ENCODE data around the gene CELF5. TPM values are rescaled to one million over a fixed set of nuclear protein-coding genes. Genes with fewer than 3 reads are reported as not detected.

Gene CELF5
- total and polyA plus RNA-seq, 2 experiments from 2014 or later = 5.6 to 10.6 TPM

DNA sequence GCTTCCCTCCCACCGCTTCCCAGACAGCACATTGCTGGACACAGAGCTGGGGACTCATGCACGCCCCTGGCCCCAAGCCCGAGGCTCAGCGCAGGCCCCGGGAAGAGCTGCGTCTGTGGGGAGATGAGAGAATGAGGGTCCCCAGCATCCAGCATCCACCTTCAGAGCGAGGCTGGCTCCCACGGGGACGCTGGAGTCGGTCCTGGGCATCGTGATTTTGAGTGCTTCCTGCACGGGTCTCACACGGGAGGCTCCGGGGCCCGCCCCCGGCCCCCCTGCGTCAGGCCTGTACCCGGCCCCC lies 34.0 kb upstream of the CELF5 start (continued):
- TF ChIP-seq ETS1 (IDR thresholded peaks at IDR 0.05) (no peak), STAT1 (IDR thresholded peaks at IDR 0.05; ENCODE audit: unreplicated experiment) (no peak)
- TF ChIP-seq, protein P1, sequence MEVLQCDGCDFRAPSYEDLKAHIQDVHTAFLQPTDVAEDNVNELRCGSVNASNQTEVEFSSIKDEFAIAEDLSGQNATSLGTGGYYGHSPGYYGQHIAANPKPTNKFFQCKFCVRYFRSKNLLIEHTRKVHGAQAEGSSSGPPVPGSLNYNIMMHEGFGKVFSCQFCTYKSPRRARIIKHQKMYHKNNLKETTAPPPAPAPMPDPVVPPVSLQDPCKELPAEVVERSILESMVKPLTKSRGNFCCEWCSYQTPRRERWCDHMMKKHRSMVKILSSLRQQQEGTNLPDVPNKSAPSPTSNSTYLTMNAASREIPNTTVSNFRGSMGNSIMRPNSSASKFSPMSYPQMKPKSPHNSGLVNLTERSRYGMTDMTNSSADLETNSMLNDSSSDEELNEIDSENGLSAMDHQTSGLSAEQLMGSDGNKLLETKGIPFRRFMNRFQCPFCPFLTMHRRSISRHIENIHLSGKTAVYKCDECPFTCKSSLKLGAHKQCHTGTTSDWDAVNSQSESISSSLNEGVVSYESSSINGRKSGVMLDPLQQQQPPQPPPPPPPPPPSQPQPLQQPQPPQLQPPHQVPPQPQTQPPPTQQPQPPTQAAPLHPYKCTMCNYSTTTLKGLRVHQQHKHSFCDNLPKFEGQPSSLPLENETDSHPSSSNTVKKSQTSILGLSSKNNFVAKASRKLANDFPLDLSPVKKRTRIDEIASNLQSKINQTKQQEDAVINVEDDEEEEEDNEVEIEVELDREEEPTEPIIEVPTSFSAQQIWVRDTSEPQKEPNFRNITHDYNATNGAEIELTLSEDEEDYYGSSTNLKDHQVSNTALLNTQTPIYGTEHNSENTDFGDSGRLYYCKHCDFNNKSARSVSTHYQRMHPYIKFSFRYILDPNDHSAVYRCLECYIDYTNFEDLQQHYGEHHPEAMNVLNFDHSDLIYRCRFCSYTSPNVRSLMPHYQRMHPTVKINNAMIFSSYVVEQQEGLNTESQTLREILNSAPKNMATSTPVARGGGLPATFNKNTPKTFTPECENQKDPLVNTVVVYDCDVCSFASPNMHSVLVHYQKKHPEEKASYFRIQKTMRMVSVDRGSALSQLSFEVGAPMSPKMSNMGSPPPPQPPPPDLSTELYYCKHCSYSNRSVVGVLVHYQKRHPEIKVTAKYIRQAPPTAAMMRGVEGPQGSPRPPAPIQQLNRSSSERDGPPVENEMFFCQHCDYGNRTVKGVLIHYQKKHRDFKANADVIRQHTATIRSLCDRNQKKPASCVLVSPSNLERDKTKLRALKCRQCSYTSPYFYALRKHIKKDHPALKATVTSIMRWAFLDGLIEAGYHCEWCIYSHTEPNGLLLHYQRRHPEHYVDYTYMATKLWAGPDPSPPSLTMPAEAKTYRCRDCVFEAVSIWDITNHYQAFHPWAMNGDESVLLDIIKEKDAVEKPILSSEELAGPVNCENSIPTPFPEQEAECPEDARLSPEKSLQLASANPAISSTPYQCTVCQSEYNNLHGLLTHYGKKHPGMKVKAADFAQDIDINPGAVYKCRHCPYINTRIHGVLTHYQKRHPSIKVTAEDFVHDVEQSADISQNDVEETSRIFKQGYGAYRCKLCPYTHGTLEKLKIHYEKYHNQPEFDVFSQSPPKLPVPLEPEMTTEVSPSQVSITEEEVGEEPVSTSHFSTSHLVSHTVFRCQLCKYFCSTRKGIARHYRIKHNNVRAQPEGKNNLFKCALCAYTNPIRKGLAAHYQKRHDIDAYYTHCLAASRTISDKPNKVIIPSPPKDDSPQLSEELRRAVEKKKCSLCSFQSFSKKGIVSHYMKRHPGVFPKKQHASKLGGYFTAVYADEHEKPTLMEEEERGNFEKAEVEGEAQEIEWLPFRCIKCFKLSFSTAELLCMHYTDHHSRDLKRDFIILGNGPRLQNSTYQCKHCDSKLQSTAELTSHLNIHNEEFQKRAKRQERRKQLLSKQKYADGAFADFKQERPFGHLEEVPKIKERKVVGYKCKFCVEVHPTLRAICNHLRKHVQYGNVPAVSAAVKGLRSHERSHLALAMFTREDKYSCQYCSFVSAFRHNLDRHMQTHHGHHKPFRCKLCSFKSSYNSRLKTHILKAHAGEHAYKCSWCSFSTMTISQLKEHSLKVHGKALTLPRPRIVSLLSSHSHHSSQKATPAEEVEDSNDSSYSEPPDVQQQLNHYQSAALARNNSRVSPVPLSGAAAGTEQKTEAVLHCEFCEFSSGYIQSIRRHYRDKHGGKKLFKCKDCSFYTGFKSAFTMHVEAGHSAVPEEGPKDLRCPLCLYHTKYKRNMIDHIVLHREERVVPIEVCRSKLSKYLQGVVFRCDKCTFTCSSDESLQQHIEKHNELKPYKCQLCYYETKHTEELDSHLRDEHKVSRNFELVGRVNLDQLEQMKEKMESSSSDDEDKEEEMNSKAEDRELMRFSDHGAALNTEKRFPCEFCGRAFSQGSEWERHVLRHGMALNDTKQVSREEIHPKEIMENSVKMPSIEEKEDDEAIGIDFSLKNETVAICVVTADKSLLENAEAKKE (CRISPR knock-in tag; IDR thresholded peaks at IDR 0.05) = no peak

- Mint-ChIP-seq H3K36me3 (ENCODE audit: low read depth) (peaks cover 18% of the 10 kb centered on the region), H3K4me1 (peaks cover 22% of the 10 kb centered on the region), H3K9me3 (no peaks in the 10 kb centered on the region; the same call in 2 of the 3 replicates), H3K27ac (no peak overlapping the region), H3K27me3 (ENCODE audit: insufficient read depth, low read depth, poor library complexity) (peaks cover 9% of the 10 kb centered on the region), H3K4me3 (no peak overlapping the region; the same call in 2 of the 3 replicates)
- Histone ChIP-seq H3K9me2 (ENCODE audit: insufficient read depth) (no peaks in the 10 kb centered on the region), H3F3A (replicated peaks; ENCODE audit: low read depth) (no peaks in the 10 kb centered on the region), H2AFZ (no peak overlapping the region), H3K27me3 (ENCODE audit: insufficient read depth) (no peaks in the 10 kb centered on the region), H4K20me1 (replicated peaks; ENCODE audit: insufficient read depth) (peaks cover 16% of the 10 kb centered on the region), H3K27ac (ENCODE audit: low read depth) (no peak overlapping the region), H3K4me2 (no peak overlapping the region), H3K79me2 (replicated peaks; ENCODE audit: insufficient read depth) (peaks cover 68% of the 10 kb centered on the region), H3K36me3 (ENCODE audit: insufficient read depth) (no peaks in the 10 kb centered on the region; the same call in 1 of the 2 replicates), H3K4me3 (no peak overlapping the region), H3K4me1 (ENCODE audit: insufficient read depth) (peaks cover 6% of the 10 kb centered on the region; the same call in 1 of the 2 replicates)
- ATAC-seq (no peak), DNase-seq (ENCODE audit: low spot score) (no peak)
- no peak for TF ChIP-seq NANOG (IDR thresholded peaks at IDR 0.05; ENCODE audit: borderline replicate concordance)
- TF ChIP-seq ZNF331 (CRISPR knock-in tag; IDR thresholded peaks at IDR 0.05; ENCODE audit: low read depth) = no peak
- TF ChIP-seq STAT1 (IDR thresholded peaks at IDR 0.05; ENCODE audit: unreplicated experiment) = no peak
- no peak for TF ChIP-seq POLR2AphosphoS5 (IDR thresholded peaks at IDR 0.05; ENCODE audit: low read depth)
- TF ChIP-seq CREB1 (CRISPR knock-in tag; IDR thresholded peaks at IDR 0.05; ENCODE audit: low read depth) = no peak
- TF ChIP-seq ZNF114 (CRISPR knock-in tag; IDR thresholded peaks at IDR 0.05) = no peak
- no peak for TF ChIP-seq EZH2phosphoT487 (IDR thresholded peaks at IDR 0.05; ENCODE audit: unreplicated experiment)
These were observed 33.3 kb upstream of the CELF5 start for GRCh38 chr19:3190921-3191805.

Measured in GM23338 (cell line).